Activated CD4-positive, alpha-beta T cell treated with anti-CD3 and anti-CD28 coated beads for 48 hours (primary cell): ENCODE data around the gene COBL.

Experiments
- DNase-seq: peaks from one replicate; pipeline ENCODE4 v3.0.0-alpha.2; 2020

COBL gene

GRCh38 chr7:51304729-51305128 is 11.9 kb downstream of the COBL start:
- DNase-seq = no peak

GRCh38 chr7:51303142-51303525 is 13.5 kb downstream of the COBL start:
- no peak for DNase-seq

GRCh38 chr7:51301806-51302205 is 14.8 kb downstream of the COBL start:
- no peak for DNase-seq

GRCh38 chr7:51300762-51301674 is 15.6 kb downstream of the COBL start:
- no peak for DNase-seq

GRCh38 chr7:51299391-51300133 is 17.0 kb downstream of the COBL start:
- DNase-seq = no peak

- no peak for DNase-seq
Observed at GRCh38 chr7:51298912-51299311, 17.7 kb downstream of the COBL start.

- DNase-seq = no peak
Observed at GRCh38 chr7:51297986-51298385, 18.6 kb downstream of the COBL start.

- no peak for DNase-seq
Observed at GRCh38 chr7:51295440-51296245, 21.0 kb downstream of the COBL start.

GRCh38 chr7:51292596-51292995 is 24.0 kb downstream of the COBL start:
- no peak for DNase-seq

- DNase-seq = no peak
Observed at GRCh38 chr7:51290702-51291540, 25.7 kb downstream of the COBL start.

- no peak for DNase-seq
Observed at GRCh38 chr7:51290304-51290637, 26.3 kb downstream of the COBL start.

- no peak for DNase-seq
Observed at GRCh38 chr7:51289623-51290303, 26.8 kb downstream of the COBL start.

- no peak for DNase-seq
Observed at GRCh38 chr7:51288896-51289622, 27.6 kb downstream of the COBL start.

- DNase-seq = no peak
Observed at GRCh38 chr7:51286401-51286800, 30.2 kb downstream of the COBL start.

GRCh38 chr7:51280156-51280555 is 36.5 kb downstream of the COBL start:
- DNase-seq = no peak

- DNase-seq = no peak
Observed at GRCh38 chr7:51279391-51280023, 37.1 kb downstream of the COBL start.

GRCh38 chr7:51278797-51279196 is 37.8 kb downstream of the COBL start:
- DNase-seq = no peak

- no peak for DNase-seq
Observed at GRCh38 chr7:51276967-51277366, 39.6 kb downstream of the COBL start.

- DNase-seq = no peak
Observed at GRCh38 chr7:51276091-51276605, 40.5 kb downstream of the COBL start.

- DNase-seq = no peak
Observed at GRCh38 chr7:51275532-51275931, 41.1 kb downstream of the COBL start.
